PC-9 (cell line): ENCODE data around the gene TMA7. TPM values are rescaled to one million over a fixed set of nuclear protein-coding genes. Genes with fewer than 3 reads are reported as not detected.

Experiments used
- BruUV-seq: library from RNA; stranded (reverse); fragments of 400-500 nt; replicated peaks from 2 replicates; lab custom pipeline; 2021; lab: Mats Ljungman, UMichigan
- CTCF ChIA-PET: fragments of 300-600 bp; sonication (Branson Sonifier 250); formaldehyde crosslinking; loops from one replicate; lab custom pipeline; 2022; ENCODE audit warnings: antibody characterized with exemption; lab: Charles Lee
- POLR2A ChIA-PET: fragments of 300-600 bp; sonication (Branson Sonifier 250); formaldehyde crosslinking; loops from one replicate; lab custom pipeline; 2022; ENCODE audit warnings: antibody characterized with exemption; ENCODE audit not compliant: unreplicated experiment; lab: Charles Lee
- DNase-seq, 2 experiments: peaks; one replicate each; pipeline versions ENCODE4 v3.0.0 to v3.0.0-alpha.2; 2015 to 2022; ENCODE audit warnings: mixed read lengths in 1 of 2
- H2AFZ ChIP-seq: fragments of 200-600 bp; sonication (generic); 2 replicates; pipeline ENCODE4 v1.8.1; 2017; ENCODE audit warnings: antibody characterized with exemption
- H3F3A ChIP-seq: fragments of 200-600 bp; sonication (generic); 2 replicates; pipeline ENCODE4 v1.8.1; 2017; ENCODE audit warnings: antibody characterized with exemption, mild to moderate bottlenecking, low read depth; ENCODE audit not compliant: insufficient read depth
- H3K27ac ChIP-seq: fragments of 200-600 bp; sonication (generic); 2 replicates; pipeline ENCODE4 v1.6.1; 2016; ENCODE audit warnings: mixed run types
- H3K27me3 ChIP-seq: fragments of 200-600 bp; sonication (generic); 2 replicates; pipeline ENCODE4 v1.6.1; 2016; ENCODE audit warnings: low read depth, mixed run types; ENCODE audit not compliant: insufficient read depth
- H3K36me3 ChIP-seq: fragments of 200-600 bp; sonication (generic); 2 replicates; pipeline ENCODE4 v1.6.1; 2016; ENCODE audit warnings: low read depth, mixed run types
- H3K4me1 ChIP-seq: fragments of 200-600 bp; sonication (generic); replicated peaks from 2 replicates; pipeline ENCODE4 v1.6.1; 2016; ENCODE audit warnings: mixed run types; ENCODE audit not compliant: insufficient read depth
- H3K4me2 ChIP-seq: fragments of 200-600 bp; sonication (generic); 2 replicates; pipeline ENCODE4 v1.6.1; 2017; ENCODE audit warnings: mixed run types
- H3K4me3 ChIP-seq: fragments of 200-600 bp; sonication (generic); 2 replicates; pipeline ENCODE4 v1.6.1; 2016; ENCODE audit warnings: mixed run types
- H3K79me2 ChIP-seq: fragments of 200-600 bp; sonication (generic); 2 replicates; pipeline ENCODE4 v1.6.1; 2017; ENCODE audit warnings: low read depth, mixed run types
- H3K9me2 ChIP-seq: fragments of 200-600 bp; sonication (generic); 2 replicates; pipeline ENCODE4 v1.8.1; 2017; ENCODE audit warnings: mild to moderate bottlenecking; ENCODE audit not compliant: insufficient read depth
- H3K9me3 ChIP-seq: fragments of 200-600 bp; sonication (generic); 2 replicates; pipeline ENCODE4 v1.8.1; 2016; ENCODE audit warnings: low read depth; ENCODE audit not compliant: insufficient read depth
- H4K20me1 ChIP-seq: fragments of 200-600 bp; sonication (generic); 2 replicates; pipeline ENCODE4 v1.8.1; 2017; ENCODE audit not compliant: insufficient read depth
- EZH2 ChIP-seq: fragments of 200-600 bp; sonication (generic); IDR thresholded peaks from 2 replicates; pipeline ENCODE4 v1.8.0; 2017; ENCODE audit warnings: antibody characterized with exemption, low read depth
- intact Hi-C: fragments of 100-400 bp; cut with micrococcal nuclease; formaldehyde crosslinking; loops from one replicate; pipeline ENCODE4 v1.10.0; 2022; ENCODE audit not compliant: unreplicated experiment
- total RNA-seq: library from RNA; stranded (reverse); gene quantifications from 2 replicates; pipeline ENCODE4 v1.2.3, GENCODE V29; 2021
- TF ChIP-seq, protein P1 (sequence below): fragments of 200-600 bp; sonication (generic); conservative IDR thresholded peaks from 2 replicates; pipeline ENCODE4 v1.6.1; 2017; ENCODE audit warnings: mixed run types, antibody characterized with exemption, mild to moderate bottlenecking, moderate library complexity

TMA7 gene
- total RNA-seq, 1 experiment from 2014 or later = 314 TPM

DNA sequence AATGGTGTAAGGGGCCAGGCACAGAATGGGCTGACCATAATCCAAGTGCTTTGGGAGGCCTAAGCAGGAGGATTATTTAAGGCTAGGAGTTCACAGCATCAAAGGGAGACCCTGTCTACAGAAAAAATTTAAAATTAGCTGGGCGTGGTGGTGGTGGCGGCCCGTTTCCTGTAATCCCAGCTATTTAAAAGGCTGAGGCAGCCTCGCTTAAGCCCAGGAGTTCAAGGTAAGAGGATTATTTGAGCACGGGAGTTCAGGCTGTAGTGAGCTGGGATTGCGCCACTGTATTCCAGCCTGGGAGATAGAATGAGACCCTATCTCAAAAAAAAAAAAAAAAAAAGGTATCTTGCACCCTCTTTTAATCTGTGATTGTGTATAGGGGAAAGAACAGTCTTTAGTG is 1.9 kb downstream of the TMA7 start:
- Histone ChIP-seq H4K20me1 (peaks cover 8% of the 10 kb centered on the region; the same call in 1 of the 2 replicates), H3K4me1 (peaks cover 13% of the 10 kb centered on the region), H3K27me3 (no peaks in the 10 kb centered on the region), H2AFZ (no peak overlapping the region), H3K27ac (no peak overlapping the region), H3K4me3 (0 out of 2 replicates have a peak overlapping the region, but pooled peaks have one; percentile 96), H3F3A (peaks cover 47% of the 10 kb centered on the region), H3K9me2 (no peaks in the 10 kb centered on the region), H3K79me2 (peaks cover 37% of the 10 kb centered on the region), H3K9me3 (no peaks in the 10 kb centered on the region), H3K36me3 (no peaks in the 10 kb centered on the region), H3K4me2 (peak overlapping the region; percentile 91)
- intact Hi-C loops = loop anchor here (5.0 to 10.0 kb wide), 2 partner anchors 220 to 563 kb away; partner anchors contain the start of genes CELSR3 and WDR6
- POLR2A ChIA-PET = interaction anchor here (0.6 kb wide), 1 partner anchor 612 kb away, joined by 3 read pairs; no protein-coding TSS in a partner anchor
- no TSS peak for BruUV-seq
- no peak for TF ChIP-seq EZH2
- TF ChIP-seq, protein P1, sequence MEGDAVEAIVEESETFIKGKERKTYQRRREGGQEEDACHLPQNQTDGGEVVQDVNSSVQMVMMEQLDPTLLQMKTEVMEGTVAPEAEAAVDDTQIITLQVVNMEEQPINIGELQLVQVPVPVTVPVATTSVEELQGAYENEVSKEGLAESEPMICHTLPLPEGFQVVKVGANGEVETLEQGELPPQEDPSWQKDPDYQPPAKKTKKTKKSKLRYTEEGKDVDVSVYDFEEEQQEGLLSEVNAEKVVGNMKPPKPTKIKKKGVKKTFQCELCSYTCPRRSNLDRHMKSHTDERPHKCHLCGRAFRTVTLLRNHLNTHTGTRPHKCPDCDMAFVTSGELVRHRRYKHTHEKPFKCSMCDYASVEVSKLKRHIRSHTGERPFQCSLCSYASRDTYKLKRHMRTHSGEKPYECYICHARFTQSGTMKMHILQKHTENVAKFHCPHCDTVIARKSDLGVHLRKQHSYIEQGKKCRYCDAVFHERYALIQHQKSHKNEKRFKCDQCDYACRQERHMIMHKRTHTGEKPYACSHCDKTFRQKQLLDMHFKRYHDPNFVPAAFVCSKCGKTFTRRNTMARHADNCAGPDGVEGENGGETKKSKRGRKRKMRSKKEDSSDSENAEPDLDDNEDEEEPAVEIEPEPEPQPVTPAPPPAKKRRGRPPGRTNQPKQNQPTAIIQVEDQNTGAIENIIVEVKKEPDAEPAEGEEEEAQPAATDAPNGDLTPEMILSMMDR = no peak
- DNase-seq = no peak
- CTCF ChIA-PET = interaction anchor here (0.7 kb wide), 1 partner anchor 220 kb away, joined by 3 read pairs; no protein-coding TSS in a partner anchor

DNA sequence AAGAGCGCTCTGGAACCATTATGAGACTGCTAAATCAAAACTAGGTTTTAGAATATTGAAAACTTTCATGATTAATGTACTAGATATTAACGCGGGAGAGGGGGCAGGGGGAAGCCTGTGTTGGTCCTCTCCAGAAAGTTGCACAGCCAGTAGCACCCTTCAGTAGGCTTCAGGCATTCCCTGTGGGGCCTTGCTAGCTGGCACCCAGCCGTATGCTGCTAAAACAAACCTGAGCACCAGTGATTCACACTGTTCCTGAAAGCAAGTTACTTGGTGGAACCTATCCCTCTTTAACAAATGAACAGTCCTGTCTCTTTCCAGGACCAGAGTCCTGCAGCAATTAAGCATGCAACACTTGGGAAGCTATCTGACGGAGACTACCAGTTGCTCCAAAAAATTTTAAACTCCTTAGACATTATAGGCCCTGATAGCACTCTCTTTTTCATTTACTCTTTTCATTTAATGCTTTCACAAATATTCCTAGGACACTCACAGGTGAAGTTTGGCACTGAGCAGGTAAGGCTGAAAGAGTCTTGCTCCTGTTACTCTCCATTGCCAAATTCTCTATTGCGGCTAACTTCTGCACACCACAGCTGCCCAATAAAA is 5.3 kb downstream of the TMA7 start:
- no peak for DNase-seq
- intact Hi-C loops = loop anchor here (5.0 to 10.0 kb wide), 2 partner anchors 112 to 559 kb away; partner anchors contain the start of genes PFKFB4 and WDR6
- Histone ChIP-seq H3F3A (peaks cover 47% of the 10 kb centered on the region), H3K27me3 (no peaks in the 10 kb centered on the region), H3K79me2 (peaks cover 33% of the 10 kb centered on the region), H3K9me2 (no peaks in the 10 kb centered on the region), H3K9me3 (no peaks in the 10 kb centered on the region), H3K4me2 (peak overlapping the region; percentile 99), H3K4me1 (peaks cover 21% of the 10 kb centered on the region), H3K36me3 (no peaks in the 10 kb centered on the region), H3K4me3 (peak overlapping the region; percentile 92; the same call in 1 of the 2 replicates), H4K20me1 (peaks cover 8% of the 10 kb centered on the region; the same call in 1 of the 2 replicates), H3K27ac (no peak overlapping the region), H2AFZ (no peak overlapping the region)
- no TSS peak for BruUV-seq
- ChIA-PET POLR2A (interaction anchor here (0.5 to 0.6 kb wide), 2 partner anchors 9 to 12 kb away, joined by 4 read pairs; no protein-coding TSS in a partner anchor), CTCF (interaction anchor here (2.9 kb wide), 1 partner anchor 9 kb away, joined by 13 read pairs; no protein-coding TSS in a partner anchor)
- TF ChIP-seq, protein P1 = no peak
- TF ChIP-seq EZH2 = no peak

DNA sequence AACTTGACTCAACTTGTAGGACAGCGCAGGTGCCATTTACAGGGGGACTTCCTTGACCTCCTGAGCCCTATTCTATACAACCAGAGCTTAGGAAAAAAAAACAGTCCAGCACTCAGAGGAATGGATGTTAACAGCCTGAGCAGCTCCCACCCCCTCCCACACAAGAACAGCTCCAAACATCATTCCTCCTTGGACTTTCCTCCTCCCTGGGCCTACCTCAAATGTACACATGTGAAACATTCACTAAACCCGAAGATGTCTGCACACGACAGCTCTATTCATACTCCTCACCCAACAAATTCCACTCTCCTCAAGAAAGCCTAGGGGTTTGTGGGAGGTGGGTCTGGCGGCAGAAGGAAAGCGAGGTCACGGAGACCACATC is 6.0 kb downstream of the TMA7 start:
- Histone ChIP-seq H3K79me2 (peaks cover 27% of the 10 kb centered on the region), H3F3A (peaks cover 47% of the 10 kb centered on the region), H3K4me1 (peaks cover 21% of the 10 kb centered on the region), H2AFZ (peak overlapping the region; percentile 93), H3K4me3 (peak overlapping the region; percentile 92), H3K9me3 (no peaks in the 10 kb centered on the region), H3K27ac (no peak overlapping the region), H3K4me2 (peak overlapping the region; percentile 99), H3K36me3 (no peaks in the 10 kb centered on the region), H3K9me2 (no peaks in the 10 kb centered on the region), H4K20me1 (peaks cover 8% of the 10 kb centered on the region; the same call in 1 of the 2 replicates), H3K27me3 (no peaks in the 10 kb centered on the region)
- intact Hi-C loops = loop anchor here (5.0 to 10.0 kb wide), 2 partner anchors 111 to 559 kb away; partner anchors contain the start of genes PFKFB4 and WDR6
- no peak for DNase-seq
- TSS peak; percentile 79 for BruUV-seq
- ChIA-PET POLR2A (interaction anchor here (0.7 kb wide), 1 partner anchor 561 kb away, joined by 3 read pairs; the partner anchor contains the start of gene WDR6), CTCF (interaction anchor here (1.1 to 2.9 kb wide), 2 partner anchors 10 to 216 kb away, joined by 3 to 13 read pairs; no protein-coding TSS in a partner anchor)
- TF ChIP-seq, protein P1 = no peak
- TF ChIP-seq EZH2 = no peak
